Measurements from ENCODE around the gene ORM2.

Gene ORM2

GRCh38 chr9:114290561-114290986 is 39.1 kb upstream of the ORM2 start:
- no peak for TF ChIP-seq CTCF (IDR thresholded peaks at IDR 0.05; ENCODE audit: low read depth, low read length)
- TF ChIP-seq MYC (IDR thresholded peaks at IDR 0.05; ENCODE audit: low read depth, low read length), result no peak
- no peak for TF ChIP-seq MAX (IDR thresholded peaks at IDR 0.05; ENCODE audit: low read depth, low read length)
- TF ChIP-seq POLR2A (IDR thresholded peaks at IDR 0.05; ENCODE audit: extremely low read depth, insufficient read length), result no peak
- DNase-seq (ENCODE audit: low read depth), result no peak
- no peak overlapping the region for H3K4me3 ChIP-seq (ENCODE audit: low read depth, low read length)

GRCh38 chr9:114291064-114291474 is 38.6 kb upstream of the ORM2 start:
- no peak overlapping the region for H3K4me3 ChIP-seq (ENCODE audit: low read depth, low read length)
- TF ChIP-seq MAX (IDR thresholded peaks at IDR 0.05; ENCODE audit: low read depth, low read length) (peak; percentile 88), MYC (IDR thresholded peaks at IDR 0.05; ENCODE audit: low read depth, low read length) (no peak), CTCF (IDR thresholded peaks at IDR 0.05; ENCODE audit: low read depth, low read length) (peak; percentile 68), POLR2A (IDR thresholded peaks at IDR 0.05; ENCODE audit: extremely low read depth, insufficient read length) (no peak)
- DNase-seq (ENCODE audit: low read depth), result peak; percentile 77

GRCh38 chr9:114291886-114292590 is 37.6 kb upstream of the ORM2 start:
- no peak for DNase-seq (ENCODE audit: low read depth)
- no peak overlapping the region for H3K4me3 ChIP-seq (ENCODE audit: low read depth, low read length)
- TF ChIP-seq POLR2A (IDR thresholded peaks at IDR 0.05; ENCODE audit: extremely low read depth, insufficient read length) (no peak), MAX (IDR thresholded peaks at IDR 0.05; ENCODE audit: low read depth, low read length) (no peak), MYC (IDR thresholded peaks at IDR 0.05; ENCODE audit: low read depth, low read length) (no peak), CTCF (IDR thresholded peaks at IDR 0.05; ENCODE audit: low read depth, low read length) (no peak)

GRCh38 chr9:114294664-114295063 is 35.0 kb upstream of the ORM2 start:
- DNase-seq (ENCODE audit: low read depth), result no peak
- TF ChIP-seq CTCF (IDR thresholded peaks at IDR 0.05; ENCODE audit: low read depth, low read length), result no peak
- TF ChIP-seq POLR2A (IDR thresholded peaks at IDR 0.05; ENCODE audit: extremely low read depth, insufficient read length), result no peak
- TF ChIP-seq MAX (IDR thresholded peaks at IDR 0.05; ENCODE audit: low read depth, low read length), result no peak
- no peak for TF ChIP-seq MYC (IDR thresholded peaks at IDR 0.05; ENCODE audit: low read depth, low read length)
- no peak overlapping the region for H3K4me3 ChIP-seq (ENCODE audit: low read depth, low read length)

- TF ChIP-seq MAX (IDR thresholded peaks at IDR 0.05; ENCODE audit: low read depth, low read length), result no peak
- TF ChIP-seq MYC (IDR thresholded peaks at IDR 0.05; ENCODE audit: low read depth, low read length), result no peak
- no peak for TF ChIP-seq CTCF (IDR thresholded peaks at IDR 0.05; ENCODE audit: low read depth, low read length)
- no peak for TF ChIP-seq POLR2A (IDR thresholded peaks at IDR 0.05; ENCODE audit: extremely low read depth, insufficient read length)
- no peak for DNase-seq (ENCODE audit: low read depth)
- no peak overlapping the region for H3K4me3 ChIP-seq (ENCODE audit: low read depth, low read length)
Observed at GRCh38 chr9:114296338-114296737, 33.3 kb upstream of the ORM2 start.

Data from NB4 (cell line).